ENCODE data around the gene AGL.

DNA sequence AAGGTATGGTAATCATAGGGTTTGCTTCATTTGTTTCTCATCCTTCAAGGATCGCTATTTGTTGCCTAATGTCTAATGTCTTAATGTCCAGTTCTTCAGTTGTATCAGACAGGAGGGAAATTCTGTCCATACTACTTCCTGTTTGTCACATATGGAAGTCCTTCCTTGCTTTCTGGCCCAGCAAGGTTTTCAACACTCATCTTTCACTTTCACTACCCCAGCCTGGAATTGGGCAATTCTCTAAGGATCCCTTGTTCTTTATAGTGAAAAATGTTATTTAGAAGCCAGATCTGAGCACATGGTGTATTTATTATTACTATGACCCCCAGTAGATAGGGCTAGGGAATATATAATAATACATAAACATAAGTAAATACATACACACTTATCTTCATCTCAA lies 69.1 kb downstream of the AGL start:
- TF ChIP-seq, protein P1, sequence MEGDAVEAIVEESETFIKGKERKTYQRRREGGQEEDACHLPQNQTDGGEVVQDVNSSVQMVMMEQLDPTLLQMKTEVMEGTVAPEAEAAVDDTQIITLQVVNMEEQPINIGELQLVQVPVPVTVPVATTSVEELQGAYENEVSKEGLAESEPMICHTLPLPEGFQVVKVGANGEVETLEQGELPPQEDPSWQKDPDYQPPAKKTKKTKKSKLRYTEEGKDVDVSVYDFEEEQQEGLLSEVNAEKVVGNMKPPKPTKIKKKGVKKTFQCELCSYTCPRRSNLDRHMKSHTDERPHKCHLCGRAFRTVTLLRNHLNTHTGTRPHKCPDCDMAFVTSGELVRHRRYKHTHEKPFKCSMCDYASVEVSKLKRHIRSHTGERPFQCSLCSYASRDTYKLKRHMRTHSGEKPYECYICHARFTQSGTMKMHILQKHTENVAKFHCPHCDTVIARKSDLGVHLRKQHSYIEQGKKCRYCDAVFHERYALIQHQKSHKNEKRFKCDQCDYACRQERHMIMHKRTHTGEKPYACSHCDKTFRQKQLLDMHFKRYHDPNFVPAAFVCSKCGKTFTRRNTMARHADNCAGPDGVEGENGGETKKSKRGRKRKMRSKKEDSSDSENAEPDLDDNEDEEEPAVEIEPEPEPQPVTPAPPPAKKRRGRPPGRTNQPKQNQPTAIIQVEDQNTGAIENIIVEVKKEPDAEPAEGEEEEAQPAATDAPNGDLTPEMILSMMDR (conservative IDR thresholded peaks at IDR 0.05; ENCODE audit: low read depth in 2 of 2), result no peak
- no peak for TF ChIP-seq EZH2 (IDR thresholded peaks at IDR 0.05; ENCODE audit: low read depth, unreplicated experiment)
- TF ChIP-seq CREB1 (CRISPR knock-in tag; IDR thresholded peaks at IDR 0.05; ENCODE audit: low read depth), result no peak
- no peak for TF ChIP-seq EZH2phosphoT487 (IDR thresholded peaks at IDR 0.05; ENCODE audit: unreplicated experiment)
- no peak for TF ChIP-seq NANOG (IDR thresholded peaks at IDR 0.05; ENCODE audit: borderline replicate concordance)
- TF ChIP-seq ZNF331 (CRISPR knock-in tag; IDR thresholded peaks at IDR 0.05; ENCODE audit: low read depth), result no peak
- TF ChIP-seq, protein P2, sequence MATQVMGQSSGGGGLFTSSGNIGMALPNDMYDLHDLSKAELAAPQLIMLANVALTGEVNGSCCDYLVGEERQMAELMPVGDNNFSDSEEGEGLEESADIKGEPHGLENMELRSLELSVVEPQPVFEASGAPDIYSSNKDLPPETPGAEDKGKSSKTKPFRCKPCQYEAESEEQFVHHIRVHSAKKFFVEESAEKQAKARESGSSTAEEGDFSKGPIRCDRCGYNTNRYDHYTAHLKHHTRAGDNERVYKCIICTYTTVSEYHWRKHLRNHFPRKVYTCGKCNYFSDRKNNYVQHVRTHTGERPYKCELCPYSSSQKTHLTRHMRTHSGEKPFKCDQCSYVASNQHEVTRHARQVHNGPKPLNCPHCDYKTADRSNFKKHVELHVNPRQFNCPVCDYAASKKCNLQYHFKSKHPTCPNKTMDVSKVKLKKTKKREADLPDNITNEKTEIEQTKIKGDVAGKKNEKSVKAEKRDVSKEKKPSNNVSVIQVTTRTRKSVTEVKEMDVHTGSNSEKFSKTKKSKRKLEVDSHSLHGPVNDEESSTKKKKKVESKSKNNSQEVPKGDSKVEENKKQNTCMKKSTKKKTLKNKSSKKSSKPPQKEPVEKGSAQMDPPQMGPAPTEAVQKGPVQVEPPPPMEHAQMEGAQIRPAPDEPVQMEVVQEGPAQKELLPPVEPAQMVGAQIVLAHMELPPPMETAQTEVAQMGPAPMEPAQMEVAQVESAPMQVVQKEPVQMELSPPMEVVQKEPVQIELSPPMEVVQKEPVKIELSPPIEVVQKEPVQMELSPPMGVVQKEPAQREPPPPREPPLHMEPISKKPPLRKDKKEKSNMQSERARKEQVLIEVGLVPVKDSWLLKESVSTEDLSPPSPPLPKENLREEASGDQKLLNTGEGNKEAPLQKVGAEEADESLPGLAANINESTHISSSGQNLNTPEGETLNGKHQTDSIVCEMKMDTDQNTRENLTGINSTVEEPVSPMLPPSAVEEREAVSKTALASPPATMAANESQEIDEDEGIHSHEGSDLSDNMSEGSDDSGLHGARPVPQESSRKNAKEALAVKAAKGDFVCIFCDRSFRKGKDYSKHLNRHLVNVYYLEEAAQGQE (IDR thresholded peaks at IDR 0.05; ENCODE audit: unreplicated experiment), result no peak
- no peak for TF ChIP-seq STAT1 (IDR thresholded peaks at IDR 0.05; ENCODE audit: unreplicated experiment)
- no peak for TF ChIP-seq POLR2AphosphoS5 (IDR thresholded peaks at IDR 0.05; ENCODE audit: low read depth)
- TF ChIP-seq, protein P3, sequence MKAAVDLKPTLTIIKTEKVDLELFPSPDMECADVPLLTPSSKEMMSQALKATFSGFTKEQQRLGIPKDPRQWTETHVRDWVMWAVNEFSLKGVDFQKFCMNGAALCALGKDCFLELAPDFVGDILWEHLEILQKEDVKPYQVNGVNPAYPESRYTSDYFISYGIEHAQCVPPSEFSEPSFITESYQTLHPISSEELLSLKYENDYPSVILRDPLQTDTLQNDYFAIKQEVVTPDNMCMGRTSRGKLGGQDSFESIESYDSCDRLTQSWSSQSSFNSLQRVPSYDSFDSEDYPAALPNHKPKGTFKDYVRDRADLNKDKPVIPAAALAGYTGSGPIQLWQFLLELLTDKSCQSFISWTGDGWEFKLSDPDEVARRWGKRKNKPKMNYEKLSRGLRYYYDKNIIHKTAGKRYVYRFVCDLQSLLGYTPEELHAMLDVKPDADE (IDR thresholded peaks at IDR 0.05), result no peak
- TF ChIP-seq ZNF114 (CRISPR knock-in tag; IDR thresholded peaks at IDR 0.05), result no peak
- TF ChIP-seq, protein P4, sequence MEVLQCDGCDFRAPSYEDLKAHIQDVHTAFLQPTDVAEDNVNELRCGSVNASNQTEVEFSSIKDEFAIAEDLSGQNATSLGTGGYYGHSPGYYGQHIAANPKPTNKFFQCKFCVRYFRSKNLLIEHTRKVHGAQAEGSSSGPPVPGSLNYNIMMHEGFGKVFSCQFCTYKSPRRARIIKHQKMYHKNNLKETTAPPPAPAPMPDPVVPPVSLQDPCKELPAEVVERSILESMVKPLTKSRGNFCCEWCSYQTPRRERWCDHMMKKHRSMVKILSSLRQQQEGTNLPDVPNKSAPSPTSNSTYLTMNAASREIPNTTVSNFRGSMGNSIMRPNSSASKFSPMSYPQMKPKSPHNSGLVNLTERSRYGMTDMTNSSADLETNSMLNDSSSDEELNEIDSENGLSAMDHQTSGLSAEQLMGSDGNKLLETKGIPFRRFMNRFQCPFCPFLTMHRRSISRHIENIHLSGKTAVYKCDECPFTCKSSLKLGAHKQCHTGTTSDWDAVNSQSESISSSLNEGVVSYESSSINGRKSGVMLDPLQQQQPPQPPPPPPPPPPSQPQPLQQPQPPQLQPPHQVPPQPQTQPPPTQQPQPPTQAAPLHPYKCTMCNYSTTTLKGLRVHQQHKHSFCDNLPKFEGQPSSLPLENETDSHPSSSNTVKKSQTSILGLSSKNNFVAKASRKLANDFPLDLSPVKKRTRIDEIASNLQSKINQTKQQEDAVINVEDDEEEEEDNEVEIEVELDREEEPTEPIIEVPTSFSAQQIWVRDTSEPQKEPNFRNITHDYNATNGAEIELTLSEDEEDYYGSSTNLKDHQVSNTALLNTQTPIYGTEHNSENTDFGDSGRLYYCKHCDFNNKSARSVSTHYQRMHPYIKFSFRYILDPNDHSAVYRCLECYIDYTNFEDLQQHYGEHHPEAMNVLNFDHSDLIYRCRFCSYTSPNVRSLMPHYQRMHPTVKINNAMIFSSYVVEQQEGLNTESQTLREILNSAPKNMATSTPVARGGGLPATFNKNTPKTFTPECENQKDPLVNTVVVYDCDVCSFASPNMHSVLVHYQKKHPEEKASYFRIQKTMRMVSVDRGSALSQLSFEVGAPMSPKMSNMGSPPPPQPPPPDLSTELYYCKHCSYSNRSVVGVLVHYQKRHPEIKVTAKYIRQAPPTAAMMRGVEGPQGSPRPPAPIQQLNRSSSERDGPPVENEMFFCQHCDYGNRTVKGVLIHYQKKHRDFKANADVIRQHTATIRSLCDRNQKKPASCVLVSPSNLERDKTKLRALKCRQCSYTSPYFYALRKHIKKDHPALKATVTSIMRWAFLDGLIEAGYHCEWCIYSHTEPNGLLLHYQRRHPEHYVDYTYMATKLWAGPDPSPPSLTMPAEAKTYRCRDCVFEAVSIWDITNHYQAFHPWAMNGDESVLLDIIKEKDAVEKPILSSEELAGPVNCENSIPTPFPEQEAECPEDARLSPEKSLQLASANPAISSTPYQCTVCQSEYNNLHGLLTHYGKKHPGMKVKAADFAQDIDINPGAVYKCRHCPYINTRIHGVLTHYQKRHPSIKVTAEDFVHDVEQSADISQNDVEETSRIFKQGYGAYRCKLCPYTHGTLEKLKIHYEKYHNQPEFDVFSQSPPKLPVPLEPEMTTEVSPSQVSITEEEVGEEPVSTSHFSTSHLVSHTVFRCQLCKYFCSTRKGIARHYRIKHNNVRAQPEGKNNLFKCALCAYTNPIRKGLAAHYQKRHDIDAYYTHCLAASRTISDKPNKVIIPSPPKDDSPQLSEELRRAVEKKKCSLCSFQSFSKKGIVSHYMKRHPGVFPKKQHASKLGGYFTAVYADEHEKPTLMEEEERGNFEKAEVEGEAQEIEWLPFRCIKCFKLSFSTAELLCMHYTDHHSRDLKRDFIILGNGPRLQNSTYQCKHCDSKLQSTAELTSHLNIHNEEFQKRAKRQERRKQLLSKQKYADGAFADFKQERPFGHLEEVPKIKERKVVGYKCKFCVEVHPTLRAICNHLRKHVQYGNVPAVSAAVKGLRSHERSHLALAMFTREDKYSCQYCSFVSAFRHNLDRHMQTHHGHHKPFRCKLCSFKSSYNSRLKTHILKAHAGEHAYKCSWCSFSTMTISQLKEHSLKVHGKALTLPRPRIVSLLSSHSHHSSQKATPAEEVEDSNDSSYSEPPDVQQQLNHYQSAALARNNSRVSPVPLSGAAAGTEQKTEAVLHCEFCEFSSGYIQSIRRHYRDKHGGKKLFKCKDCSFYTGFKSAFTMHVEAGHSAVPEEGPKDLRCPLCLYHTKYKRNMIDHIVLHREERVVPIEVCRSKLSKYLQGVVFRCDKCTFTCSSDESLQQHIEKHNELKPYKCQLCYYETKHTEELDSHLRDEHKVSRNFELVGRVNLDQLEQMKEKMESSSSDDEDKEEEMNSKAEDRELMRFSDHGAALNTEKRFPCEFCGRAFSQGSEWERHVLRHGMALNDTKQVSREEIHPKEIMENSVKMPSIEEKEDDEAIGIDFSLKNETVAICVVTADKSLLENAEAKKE (CRISPR knock-in tag; IDR thresholded peaks at IDR 0.05), result no peak

Measured in GM23338 (cell line).